Suprapubic skin (tissue), 4 donors: Measurements from ENCODE around the gene CNOT4. TPM values are rescaled to one million over a fixed set of nuclear protein-coding genes. Genes with fewer than 3 reads are reported as not detected.

Source experiments
- DNase-seq, 2 donors: peaks; one replicate each; pipeline ENCODE4 v3.0.0-alpha.2; 2019; ENCODE audit warnings: low spot score in 2 of 2
- H3K27ac ChIP-seq: fragments of 200-600 bp; sonication (generic); one replicate; pipeline ENCODE4 v1.5.1; 2019
- H3K27me3 ChIP-seq: fragments of 200-600 bp; sonication (generic); one replicate; pipeline ENCODE4 v1.5.1; 2019
- H3K36me3 ChIP-seq: fragments of 200-600 bp; sonication (generic); one replicate; pipeline ENCODE4 v1.5.1; 2019
- H3K4me1 ChIP-seq: fragments of 200-600 bp; sonication (generic); one replicate; pipeline ENCODE4 v1.5.1; 2019
- H3K4me3 ChIP-seq: fragments of 200-600 bp; sonication (generic); one replicate; pipeline ENCODE4 v1.5.1; 2019; ENCODE audit warnings: mild to moderate bottlenecking
- H3K9me3 ChIP-seq: fragments of 200-600 bp; sonication (generic); one replicate; pipeline ENCODE4 v1.5.1; 2019
- EP300 ChIP-seq: sonication (generic); formaldehyde crosslinking; IDR thresholded peaks from one replicate; pipeline ENCODE4 v1.6.1; 2017; ENCODE audit warnings: antibody characterized with exemption
- POLR2A ChIP-seq, 2 donors: fragments of 450-650 bp; IDR thresholded peaks; one replicate each; pipeline ENCODE4 v1.6.1; 2017; ENCODE audit warnings: antibody characterized with exemption in 2 of 2, mild to moderate bottlenecking in 2 of 2, moderate library complexity in 2 of 2
- POLR2AphosphoS5 ChIP-seq, 3 donors: sonication (generic); formaldehyde crosslinking; IDR thresholded peaks; one replicate each; pipeline ENCODE4 v1.6.1; 2017; ENCODE audit warnings: antibody characterized with exemption in 3 of 3
- WGBS: methylation state at CpG from one replicate; pipeline ENCODE4 v1.1.5; 2018; 5-methylcytosine and 5-hydroxymethylcytosine counted together
- total RNA-seq, 4 donors: library from RNA; depleted of rRNA; stranded (reverse); fragments of >200 nt; gene quantifications; one replicate each; pipeline ENCODE4 v1.1.0, GENCODE V29; 2016
- TF ChIP-seq, protein P1 (sequence below), 2 donors: fragments of 200-600 bp in 1 of 2; fragments of 450-650 bp in 1 of 2; sonication (generic) in 1 of 2; IDR thresholded peaks; one replicate each; pipeline ENCODE4 v1.5.1; 2016 to 2019; ENCODE audit warnings: antibody characterized with exemption in 2 of 2, mild to moderate bottlenecking in 1 of 2, moderate library complexity in 1 of 2

CNOT4 gene
- total RNA-seq, 4 donors from 2014 or later: 17.2 to 32.3 (median 22.6) TPM

DNA sequence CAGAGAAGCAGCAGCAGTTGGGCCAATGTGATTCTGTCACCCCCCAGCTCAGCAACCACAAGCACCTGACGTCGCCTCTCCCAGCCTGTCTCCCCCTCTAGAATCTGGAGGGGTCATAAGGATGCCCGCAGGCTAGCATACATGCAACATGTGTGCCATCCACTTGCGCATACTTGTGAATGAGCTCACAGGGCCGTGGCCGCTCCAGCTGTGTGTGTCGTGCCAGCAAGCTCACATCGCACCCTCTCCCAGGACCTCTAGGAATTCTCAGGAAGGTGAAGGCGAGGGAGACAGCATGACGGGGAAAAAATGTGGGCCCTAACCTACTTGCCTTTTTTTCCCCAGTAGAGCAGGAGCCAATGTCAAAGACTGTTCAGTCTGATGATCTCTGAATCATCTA is 195.9 kb downstream of the CNOT4 start:
- Histone ChIP-seq H3K9me3 (no peaks in the 10 kb centered on the region), H3K4me1 (peaks cover 16% of the 10 kb centered on the region), H3K27me3 (no peaks in the 10 kb centered on the region), H3K36me3 (no peaks in the 10 kb centered on the region), H3K4me3 (no peak overlapping the region), H3K27ac (no peak overlapping the region)
- TF ChIP-seq EP300: no peak
- TF ChIP-seq POLR2AphosphoS5 (IDR thresholded peaks at IDR 0.05): no peak
- TF ChIP-seq, protein P1, sequence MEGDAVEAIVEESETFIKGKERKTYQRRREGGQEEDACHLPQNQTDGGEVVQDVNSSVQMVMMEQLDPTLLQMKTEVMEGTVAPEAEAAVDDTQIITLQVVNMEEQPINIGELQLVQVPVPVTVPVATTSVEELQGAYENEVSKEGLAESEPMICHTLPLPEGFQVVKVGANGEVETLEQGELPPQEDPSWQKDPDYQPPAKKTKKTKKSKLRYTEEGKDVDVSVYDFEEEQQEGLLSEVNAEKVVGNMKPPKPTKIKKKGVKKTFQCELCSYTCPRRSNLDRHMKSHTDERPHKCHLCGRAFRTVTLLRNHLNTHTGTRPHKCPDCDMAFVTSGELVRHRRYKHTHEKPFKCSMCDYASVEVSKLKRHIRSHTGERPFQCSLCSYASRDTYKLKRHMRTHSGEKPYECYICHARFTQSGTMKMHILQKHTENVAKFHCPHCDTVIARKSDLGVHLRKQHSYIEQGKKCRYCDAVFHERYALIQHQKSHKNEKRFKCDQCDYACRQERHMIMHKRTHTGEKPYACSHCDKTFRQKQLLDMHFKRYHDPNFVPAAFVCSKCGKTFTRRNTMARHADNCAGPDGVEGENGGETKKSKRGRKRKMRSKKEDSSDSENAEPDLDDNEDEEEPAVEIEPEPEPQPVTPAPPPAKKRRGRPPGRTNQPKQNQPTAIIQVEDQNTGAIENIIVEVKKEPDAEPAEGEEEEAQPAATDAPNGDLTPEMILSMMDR (IDR thresholded peaks at IDR 0.05): no peak
- no peak for TF ChIP-seq POLR2A (IDR thresholded peaks at IDR 0.05)
- 90% methylated on average over 7 of the region's 10 CpGs for WGBS
- no peak for DNase-seq

Other genes starting within 250 kb of the CNOT4 start
- gene NUP205, start 47.8 kb upstream of the CNOT4 start, total RNA-seq: 10 to 100 TPM; 36.9 to 53.1 (median 41.3) TPM
- 10 to 100 TPM; 15.0 to 24.7 (median 16.3) TPM for gene STMP1, start 152.4 kb upstream of the CNOT4 start, total RNA-seq
- gene SLC13A4, start 218.1 kb upstream of the CNOT4 start, total RNA-seq: 1 to 10 TPM in 1 of 4 donors, under 1 TPM in 3; 0.15 to 1.9 (median 0.51) TPM
- gene FAM180A, start 238.7 kb upstream of the CNOT4 start, total RNA-seq: 1 to 10 TPM; 2.3 to 5.8 (median 4.9) TPM